Fibroblast of mammary gland (primary cell): Measurements from ENCODE around the gene COL27A1.
"Not testable (repeated sequence)": the region's sequence is repeated elsewhere in the genome, so short reads cannot be mapped to it uniquely, and the experiment has no call there.

Source experiments
- DNase-seq: peaks from one replicate; pipeline ENCODE4 v3.0.0-alpha.2; 2010; ENCODE audit warnings: low read depth
- H3K4me3 ChIP-seq: 2 replicates; pipeline ENCODE4 v1.5.1; 2011; ENCODE audit warnings: low read depth, mild to moderate bottlenecking, low read length, moderate library complexity; ENCODE audit not compliant: control insufficient read depth
- TF ChIP-seq, protein P1 (sequence below): conservative IDR thresholded peaks from 2 replicates; pipeline ENCODE4 v1.5.1; 2011; ENCODE audit warnings: low read depth, low read length, inconsistent platforms; ENCODE audit not compliant: control insufficient read depth, insufficient read depth

Gene COL27A1

GRCh38 chr9:114316605-114317230 is 161.4 kb downstream of the COL27A1 start:
- no peak for DNase-seq
- no peak overlapping the region for H3K4me3 ChIP-seq
- TF ChIP-seq, protein P1, sequence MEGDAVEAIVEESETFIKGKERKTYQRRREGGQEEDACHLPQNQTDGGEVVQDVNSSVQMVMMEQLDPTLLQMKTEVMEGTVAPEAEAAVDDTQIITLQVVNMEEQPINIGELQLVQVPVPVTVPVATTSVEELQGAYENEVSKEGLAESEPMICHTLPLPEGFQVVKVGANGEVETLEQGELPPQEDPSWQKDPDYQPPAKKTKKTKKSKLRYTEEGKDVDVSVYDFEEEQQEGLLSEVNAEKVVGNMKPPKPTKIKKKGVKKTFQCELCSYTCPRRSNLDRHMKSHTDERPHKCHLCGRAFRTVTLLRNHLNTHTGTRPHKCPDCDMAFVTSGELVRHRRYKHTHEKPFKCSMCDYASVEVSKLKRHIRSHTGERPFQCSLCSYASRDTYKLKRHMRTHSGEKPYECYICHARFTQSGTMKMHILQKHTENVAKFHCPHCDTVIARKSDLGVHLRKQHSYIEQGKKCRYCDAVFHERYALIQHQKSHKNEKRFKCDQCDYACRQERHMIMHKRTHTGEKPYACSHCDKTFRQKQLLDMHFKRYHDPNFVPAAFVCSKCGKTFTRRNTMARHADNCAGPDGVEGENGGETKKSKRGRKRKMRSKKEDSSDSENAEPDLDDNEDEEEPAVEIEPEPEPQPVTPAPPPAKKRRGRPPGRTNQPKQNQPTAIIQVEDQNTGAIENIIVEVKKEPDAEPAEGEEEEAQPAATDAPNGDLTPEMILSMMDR, result no peak

DNA sequence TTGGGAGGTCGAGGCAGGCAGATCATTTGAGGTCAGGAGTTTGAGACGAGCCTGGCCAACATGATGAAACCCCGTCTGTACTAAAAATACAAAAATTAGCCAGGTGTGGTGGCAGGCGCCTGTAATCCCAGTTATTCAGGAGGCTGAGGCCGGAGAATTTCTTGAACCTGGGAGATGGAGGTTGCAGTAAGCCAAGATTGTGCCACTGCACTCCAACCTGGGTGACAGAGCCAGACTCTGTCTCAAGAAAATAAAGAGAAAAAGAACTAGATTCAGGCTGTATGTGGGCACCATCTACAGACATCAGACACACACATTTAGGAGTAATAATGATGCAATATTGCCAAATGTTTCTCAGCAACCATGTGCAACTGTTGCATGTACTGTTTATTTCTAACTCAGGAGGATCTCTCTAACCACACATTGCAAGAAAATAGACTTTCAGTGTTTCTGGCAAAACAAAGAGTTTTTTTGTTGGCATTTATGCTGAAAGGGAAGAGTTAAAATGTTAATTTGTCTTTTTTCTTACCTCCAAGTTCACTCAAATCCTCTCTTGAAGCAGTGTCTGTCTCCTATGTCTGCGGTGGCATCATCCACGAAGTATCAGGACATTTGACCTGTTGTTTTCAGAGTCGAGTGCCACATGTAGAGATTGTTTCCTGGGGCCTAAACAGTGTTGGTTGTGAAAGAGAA is 162.5 kb downstream of the COL27A1 start:
- peak; percentile 68 for DNase-seq
- H3K4me3 ChIP-seq, result no peak overlapping the region

GRCh38 chr9:114318416-114318815 is 163.1 kb downstream of the COL27A1 start:
- TF ChIP-seq, protein P1, result no peak
- DNase-seq, result no peak
- no peak overlapping the region for H3K4me3 ChIP-seq

More for the DNA sequence above, 162.5 kb downstream of the COL27A1 start:
- TF ChIP-seq, protein P1, result no peak

DNA sequence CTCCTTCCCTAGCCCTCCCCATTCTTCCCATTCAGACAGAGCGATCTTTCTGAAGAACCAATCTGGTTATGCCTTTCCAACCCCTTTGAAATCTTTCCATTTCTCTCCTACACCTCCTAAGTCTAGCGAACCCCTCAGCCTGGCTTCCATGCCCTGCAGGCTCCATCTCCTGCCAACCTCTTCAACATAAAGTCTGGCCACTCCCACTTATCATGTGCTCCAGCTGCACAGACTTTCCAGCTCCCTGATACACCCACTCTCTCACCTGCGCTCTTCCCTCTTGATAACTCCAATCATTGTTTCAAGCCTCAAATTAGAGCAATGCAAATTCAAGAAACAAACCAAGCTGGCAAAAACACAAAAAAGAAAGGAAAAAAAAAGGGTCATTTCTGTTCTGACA is 163.8 kb downstream of the COL27A1 start:
- no peak overlapping the region for H3K4me3 ChIP-seq
- TF ChIP-seq, protein P1, result no peak
- DNase-seq, result no peak

- DNase-seq, result peak; percentile 74
- H3K4me3 ChIP-seq, result not testable (repeated sequence)
These were observed 165.4 kb downstream of the COL27A1 start for GRCh38 chr9:114320710-114321109.

GRCh38 chr9:114321759-114322158 is 166.4 kb downstream of the COL27A1 start:
- peak; percentile 63 for DNase-seq
- TF ChIP-seq, protein P1, result no peak
- H3K4me3 ChIP-seq, result no peak overlapping the region

- H3K4me3 ChIP-seq, result not testable (repeated sequence)
- DNase-seq, result peak; percentile 15
These were observed 167.0 kb downstream of the COL27A1 start for GRCh38 chr9:114322160-114322818.

- not testable (repeated sequence) for DNase-seq, H3K4me3 ChIP-seq
These were observed 167.6 kb downstream of the COL27A1 start, which contains the start of gene ORM1 for GRCh38 chr9:114322831-114323531. TSS of gene ORM1 (plus strand) at chr9:114323098. CDS start at chr9:114323134, 36 bp downstream.

DNA sequence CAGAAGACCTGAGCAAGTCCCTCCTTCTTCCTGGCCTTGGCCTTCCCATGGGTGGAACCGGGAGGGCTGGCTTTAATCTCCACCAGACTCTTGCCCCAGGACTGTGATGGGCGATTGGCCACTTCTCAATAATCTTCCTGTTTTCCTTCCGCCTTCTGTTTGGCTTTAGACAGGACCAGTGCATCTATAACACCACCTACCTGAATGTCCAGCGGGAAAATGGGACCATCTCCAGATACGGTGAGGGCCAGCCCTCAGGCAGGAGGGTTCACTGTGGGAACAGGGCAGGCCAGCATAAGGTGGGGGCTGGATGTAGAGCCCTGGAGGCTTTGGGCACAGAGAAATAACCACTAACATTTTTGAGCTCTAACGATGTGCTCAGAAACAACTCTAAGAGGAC is 168.5 kb downstream of the COL27A1 start:
- DNase-seq, H3K4me3 ChIP-seq: not testable (repeated sequence)
